Endodermal cell (in vitro differentiated cells): Measurements from ENCODE around the gene ABHD14A. TPM values are rescaled to one million over a fixed set of nuclear protein-coding genes. Genes with fewer than 3 reads are reported as not detected.

Experiments used
- DNase-seq: peaks from one replicate; pipeline ENCODE4 v3.0.0-alpha.2; 2017
- H3K27ac ChIP-seq: 2 replicates; pipeline ENCODE4 v1.5.1; 2013; ENCODE audit warnings: mild to moderate bottlenecking, low read depth, low read length, moderate library complexity
- H3K27me3 ChIP-seq: 2 replicates; pipeline ENCODE4 v1.6.1; 2013; ENCODE audit warnings: mild to moderate bottlenecking, low read length, moderate library complexity; ENCODE audit not compliant: insufficient read depth, control insufficient read depth, poor library complexity, severe bottlenecking
- H3K36me3 ChIP-seq: 2 replicates; pipeline ENCODE4 v1.7.0; 2013; ENCODE audit warnings: mild to moderate bottlenecking, low read length, moderate library complexity; ENCODE audit not compliant: control insufficient read depth, insufficient read depth
- H3K4me1 ChIP-seq: one replicate; pipeline ENCODE4 v1.7.0; 2013; ENCODE audit warnings: low read length; ENCODE audit not compliant: control insufficient read depth, insufficient read depth
- H3K4me3 ChIP-seq: 2 replicates; pipeline ENCODE4 v1.5.1; 2013; ENCODE audit warnings: mild to moderate bottlenecking, low read length, moderate library complexity
- H3K9ac ChIP-seq: 2 replicates; pipeline ENCODE4 v1.6.1; 2013; ENCODE audit warnings: mild to moderate bottlenecking, low read length, moderate library complexity; ENCODE audit not compliant: poor library complexity, severe bottlenecking; ENCODE audit errors: extremely low read depth
- H3K9me3 ChIP-seq: 2 replicates; pipeline ENCODE4 v1.6.1; 2013; ENCODE audit warnings: mild to moderate bottlenecking, low read length, moderate library complexity; ENCODE audit not compliant: control insufficient read depth
- H3K27ac Mint-ChIP-seq: 2 replicates; pipeline ENCODE4 v1.8.0; 2020; ENCODE audit warnings: mixed read lengths
- H3K27me3 Mint-ChIP-seq: 2 replicates; pipeline ENCODE4 v1.8.0; 2021; ENCODE audit warnings: mild to moderate bottlenecking, mixed read lengths; ENCODE audit not compliant: insufficient read depth
- H3K36me3 Mint-ChIP-seq: 2 replicates; pipeline ENCODE4 v1.8.0; 2020; ENCODE audit warnings: low read depth, mixed read lengths
- H3K4me1 Mint-ChIP-seq: 2 replicates; pipeline ENCODE4 v1.8.0; 2020; ENCODE audit warnings: mixed read lengths
- H3K4me3 Mint-ChIP-seq: 2 replicates; pipeline ENCODE4 v1.8.0; 2020; ENCODE audit warnings: mild to moderate bottlenecking, moderate library complexity, mixed read lengths
- H3K9me3 Mint-ChIP-seq: 2 replicates; pipeline ENCODE4 v1.8.0; 2020; ENCODE audit warnings: mild to moderate bottlenecking, mixed read lengths
- CTCF ChIP-seq: fragments of 200-600 bp; sonication (generic); conservative IDR thresholded peaks from 2 replicates; pipeline ENCODE4 v1.5.0; 2021; ENCODE audit warnings: antibody characterized with exemption, mild to moderate bottlenecking
- WGBS, 2 experiments: methylation state at CpG; one replicate each; pipeline versions ENCODE4 v1.1.5 to v1.1.7; 2013; ENCODE audit warnings: missing lambda C conversion rate in 2 of 2, mixed read lengths in 1 of 2; ENCODE audit not compliant: insufficient coverage in 1 of 2, insufficient read length in 1 of 2; 5-methylcytosine and 5-hydroxymethylcytosine counted together
- total RNA-seq, 2 donors: library from RNA; stranded (reverse); fragmentation: NEBNext Ultra II Directional in 1 of 2; extraction: Animal tissue kit (Norgen Biotek cat#: 25700) in 1 of 2; gene quantifications; 2 replicates in 1 of 2; 3 replicates in 1 of 2; pipeline ENCODE4 v1.2.1, GENCODE V29; 2021

The ABHD14A gene
- total RNA-seq, 2 donors from 2014 or later, result 9.6 to 10.1 TPM

GRCh38 chr3:51934139-51934850 lies 40.6 kb upstream of the ABHD14A start:
- no peaks in the 10 kb centered on the region for H3K27me3 ChIP-seq
- H3K9me3 ChIP-seq, result no peaks in the 10 kb centered on the region
- Mint-ChIP-seq H3K4me1 (peaks cover 12% of the 10 kb centered on the region), H3K4me3 (no peak overlapping the region), H3K9me3 (no peaks in the 10 kb centered on the region), H3K27me3 (no peaks in the 10 kb centered on the region), H3K27ac (no peak overlapping the region), H3K36me3 (peaks cover 79% of the 10 kb centered on the region)
- no peak for DNase-seq
- no peak overlapping the region for H3K27ac ChIP-seq
- no peaks in the 10 kb centered on the region for H3K4me1 ChIP-seq
- peaks cover 87% of the 10 kb centered on the region for H3K36me3 ChIP-seq
- WGBS, 2 experiments, result 80 to 97% methylated on average over 1 to 11 of the region's 11 CpGs
- H3K4me3 ChIP-seq, result no peak overlapping the region
- no peak for TF ChIP-seq CTCF
- no peak overlapping the region for H3K9ac ChIP-seq

GRCh38 chr3:51934991-51935885 lies 39.6 kb upstream of the ABHD14A start:
- Histone ChIP-seq H3K4me1 (no peaks in the 10 kb centered on the region), H3K9ac (no peak overlapping the region), H3K27me3 (no peaks in the 10 kb centered on the region), H3K9me3 (no peaks in the 10 kb centered on the region), H3K36me3 (peaks cover 84% of the 10 kb centered on the region), H3K27ac (no peak overlapping the region), H3K4me3 (no peak overlapping the region)
- Mint-ChIP-seq H3K4me1 (peaks cover 18% of the 10 kb centered on the region), H3K36me3 (peaks cover 83% of the 10 kb centered on the region), H3K9me3 (no peaks in the 10 kb centered on the region), H3K4me3 (no peak overlapping the region), H3K27me3 (no peaks in the 10 kb centered on the region), H3K27ac (no peak overlapping the region)
- no peak for TF ChIP-seq CTCF
- DNase-seq, result no peak
- WGBS, 2 experiments, result 96 to 97% methylated on average over 13 to 28 of the region's 28 CpGs

DNA sequence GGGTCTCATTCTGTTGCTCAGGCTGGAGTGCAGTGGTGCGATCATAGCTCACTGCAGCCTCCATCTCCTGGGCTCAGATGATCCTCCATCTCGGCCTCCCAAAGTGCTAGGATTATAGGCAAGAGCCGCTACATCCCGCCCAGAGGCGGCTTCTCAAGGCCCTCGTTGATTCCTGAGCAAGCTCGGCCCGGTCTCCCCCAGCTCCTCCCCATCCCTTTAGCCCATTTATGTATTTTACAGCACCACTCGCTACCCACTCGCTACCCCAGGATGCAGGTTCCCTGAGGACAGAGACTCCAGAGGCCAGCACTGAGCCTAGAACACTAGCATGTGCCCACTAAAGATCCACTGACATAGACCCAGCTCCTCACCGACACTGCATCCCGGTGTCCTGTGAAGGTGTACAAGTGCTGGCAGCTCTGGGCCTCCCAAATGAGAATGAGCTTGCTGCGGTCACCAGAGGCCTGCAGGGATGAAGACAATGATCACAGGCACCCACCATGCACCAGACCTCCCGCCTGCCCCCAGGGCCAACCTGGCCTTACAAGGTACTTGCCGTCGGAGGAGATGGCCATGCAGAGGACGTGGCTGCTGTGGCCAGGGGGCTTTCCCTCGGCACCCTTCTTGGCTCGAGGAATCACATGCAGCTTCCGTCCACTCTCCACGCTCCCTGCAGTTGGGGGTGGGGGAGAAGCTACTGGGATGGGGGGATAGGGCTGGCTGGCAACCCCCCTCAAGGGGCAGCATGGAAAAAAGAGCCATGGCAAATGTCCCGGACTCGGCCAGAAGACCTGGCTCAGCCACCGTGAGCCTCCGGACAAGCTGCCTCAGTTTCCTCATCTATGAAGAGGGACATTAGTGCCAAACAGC lies 38.7 kb upstream of the ABHD14A start:
- no peaks in the 10 kb centered on the region for H3K9me3 Mint-ChIP-seq

More for the DNA sequence above, 38.7 kb upstream of the ABHD14A start:
- peaks cover 27% of the 10 kb centered on the region for H3K4me1 Mint-ChIP-seq
- no peaks in the 10 kb centered on the region for H3K9me3 ChIP-seq
- no peak overlapping the region for H3K27ac Mint-ChIP-seq
- no peak overlapping the region for H3K27ac ChIP-seq
- no peak for TF ChIP-seq CTCF
- peaks cover 84% of the 10 kb centered on the region for H3K36me3 Mint-ChIP-seq
- no peak overlapping the region for H3K4me3 Mint-ChIP-seq
- no peak for DNase-seq
- H3K4me3 ChIP-seq, result no peak overlapping the region
- peaks cover 77% of the 10 kb centered on the region for H3K36me3 ChIP-seq
- H3K27me3 ChIP-seq, result no peaks in the 10 kb centered on the region
- no peaks in the 10 kb centered on the region for H3K4me1 ChIP-seq
- 95 to 96% methylated on average over 14 to 25 of the region's 25 CpGs for WGBS, 2 experiments
- H3K27me3 Mint-ChIP-seq, result no peaks in the 10 kb centered on the region
- no peak overlapping the region for H3K9ac ChIP-seq
